Activated CD8-positive, alpha-beta T cell treated with anti-CD3 and anti-CD28 coated beads for 36 hours (primary cell): ENCODE measurements around the gene SPSB3. TPM values are rescaled to one million over a fixed set of nuclear protein-coding genes. Genes with fewer than 3 reads are reported as not detected.
"Not testable (repeated sequence)": the region's sequence is repeated elsewhere in the genome, so short reads cannot be mapped to it uniquely, and the experiment has no call there.

Source experiments
- ATAC-seq: fragments of 200-7000 bp; cut with Tn5 transposase; one replicate; pipeline ENCODE4 v1.10.0; 2021; ENCODE audit warnings: mild to moderate bottlenecking, moderate library complexity
- CTCF ChIA-PET: fragments of 350-600 bp; sonication (Branson Sonifier 250); formaldehyde crosslinking; loops from one replicate; lab custom pipeline; 2021; ENCODE audit warnings: antibody characterized with exemption; lab: Charles Lee
- POLR2A ChIA-PET: fragments of 350-600 bp; sonication (Branson Sonifier 250); formaldehyde crosslinking; loops from one replicate; lab custom pipeline; 2021; ENCODE audit warnings: antibody characterized with exemption; lab: Charles Lee
- DNase-seq: peaks from one replicate; pipeline ENCODE4 v3.0.0-alpha.2; 2020
- H3K27ac Mint-ChIP-seq: one replicate; pipeline ENCODE4 v1.8.0; 2021; ENCODE audit warnings: mild to moderate bottlenecking, mixed read lengths
- H3K27me3 Mint-ChIP-seq: one replicate; pipeline ENCODE4 v1.8.0; 2021; ENCODE audit warnings: mixed read lengths
- H3K36me3 Mint-ChIP-seq: one replicate; pipeline ENCODE4 v1.8.0; 2021; ENCODE audit warnings: low read depth, mixed read lengths
- H3K4me1 Mint-ChIP-seq: one replicate; pipeline ENCODE4 v1.8.0; 2021; ENCODE audit warnings: low read depth, mixed read lengths
- H3K4me3 Mint-ChIP-seq: one replicate; pipeline ENCODE4 v1.8.0; 2021; ENCODE audit warnings: mild to moderate bottlenecking, moderate library complexity, mixed read lengths
- H3K9me3 Mint-ChIP-seq: one replicate; pipeline ENCODE4 v1.8.0; 2021; ENCODE audit warnings: mixed read lengths
- intact Hi-C: fragments of 100-400 bp; cut with micrococcal nuclease; formaldehyde crosslinking; loops from one replicate; pipeline ENCODE4 v1.10.0; 2022
- total RNA-seq, 2 experiments: library from RNA; stranded (reverse); gene quantifications; one replicate each; pipeline ENCODE4 v1.2.3, GENCODE V29; 2021
- TF ChIP-seq, protein P1 (sequence below): fragments of 200-600 bp; IDR thresholded peaks from one replicate; pipeline ENCODE4 v1.8.0; 2022; ENCODE audit warnings: antibody characterized with exemption, mild to moderate bottlenecking

The SPSB3 gene
- total RNA-seq, 2 experiments from 2014 or later: 14.4 to 15.2 TPM

DNA sequence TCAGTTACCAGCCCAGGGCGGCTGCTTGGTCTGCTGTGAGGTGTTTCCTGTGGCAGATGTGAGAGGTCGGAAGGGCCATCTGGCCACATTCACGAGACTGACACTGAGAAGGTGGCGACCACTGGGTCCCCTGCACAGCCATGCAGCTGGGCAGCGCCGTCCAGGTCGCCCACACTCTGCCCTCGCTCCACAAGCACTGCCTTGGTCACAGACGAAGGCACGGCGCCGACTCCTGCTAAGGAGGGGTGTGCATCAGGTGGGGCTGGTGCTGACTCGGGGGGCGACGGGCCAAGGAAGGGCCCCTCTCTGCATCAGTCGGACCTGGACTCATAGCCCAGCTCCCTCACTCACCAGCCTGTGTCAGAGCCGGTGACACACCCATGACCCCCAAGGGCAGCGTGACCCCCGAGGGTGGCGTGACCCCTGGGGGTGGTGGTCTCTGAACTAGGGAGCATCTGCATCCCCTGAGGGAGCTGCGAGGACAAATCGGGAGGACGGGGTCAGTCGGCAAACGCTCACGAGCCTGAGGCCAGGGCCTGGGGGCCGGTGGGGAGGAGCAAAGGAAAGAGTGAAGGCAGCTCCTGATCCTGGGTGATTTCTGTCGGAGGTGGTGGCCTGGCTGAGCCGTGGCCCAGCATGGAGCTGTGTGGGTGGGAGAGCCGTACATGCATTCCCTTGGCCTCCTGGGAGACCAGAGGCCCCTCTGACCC, 41.4 kb downstream of the SPSB3 start:
- intact Hi-C loops: no loop called here
- Mint-ChIP-seq H3K4me3 (no peak overlapping the region), H3K9me3 (no peaks in the 10 kb centered on the region), H3K27me3 (no peaks in the 10 kb centered on the region), H3K27ac (no peak overlapping the region), H3K36me3 (no peaks in the 10 kb centered on the region), H3K4me1 (no peaks in the 10 kb centered on the region)
- ChIA-PET POLR2A (no interaction called here), CTCF (no interaction called here)
- TF ChIP-seq, protein P1, sequence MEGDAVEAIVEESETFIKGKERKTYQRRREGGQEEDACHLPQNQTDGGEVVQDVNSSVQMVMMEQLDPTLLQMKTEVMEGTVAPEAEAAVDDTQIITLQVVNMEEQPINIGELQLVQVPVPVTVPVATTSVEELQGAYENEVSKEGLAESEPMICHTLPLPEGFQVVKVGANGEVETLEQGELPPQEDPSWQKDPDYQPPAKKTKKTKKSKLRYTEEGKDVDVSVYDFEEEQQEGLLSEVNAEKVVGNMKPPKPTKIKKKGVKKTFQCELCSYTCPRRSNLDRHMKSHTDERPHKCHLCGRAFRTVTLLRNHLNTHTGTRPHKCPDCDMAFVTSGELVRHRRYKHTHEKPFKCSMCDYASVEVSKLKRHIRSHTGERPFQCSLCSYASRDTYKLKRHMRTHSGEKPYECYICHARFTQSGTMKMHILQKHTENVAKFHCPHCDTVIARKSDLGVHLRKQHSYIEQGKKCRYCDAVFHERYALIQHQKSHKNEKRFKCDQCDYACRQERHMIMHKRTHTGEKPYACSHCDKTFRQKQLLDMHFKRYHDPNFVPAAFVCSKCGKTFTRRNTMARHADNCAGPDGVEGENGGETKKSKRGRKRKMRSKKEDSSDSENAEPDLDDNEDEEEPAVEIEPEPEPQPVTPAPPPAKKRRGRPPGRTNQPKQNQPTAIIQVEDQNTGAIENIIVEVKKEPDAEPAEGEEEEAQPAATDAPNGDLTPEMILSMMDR: no peak
- ATAC-seq: no peak
- no peak for DNase-seq

DNA sequence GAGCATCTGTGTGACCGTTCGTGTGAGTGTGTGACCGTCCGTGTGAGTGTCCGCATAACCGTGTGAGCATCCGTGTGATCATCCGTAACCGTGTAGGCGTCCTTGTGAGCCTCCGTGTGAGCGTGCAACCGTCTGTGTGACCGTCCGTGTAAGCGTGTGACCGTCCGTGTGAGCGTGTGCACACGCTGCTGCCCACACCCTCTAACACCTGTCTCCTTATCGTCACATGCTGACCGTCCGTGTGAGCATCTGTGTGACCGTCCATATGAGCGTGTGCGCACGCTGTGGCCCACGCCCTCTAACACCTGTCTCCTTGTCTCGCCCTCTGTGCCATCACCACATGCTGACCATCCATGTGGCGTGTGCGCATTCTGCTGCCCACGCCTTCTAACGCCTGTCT, 42.1 kb downstream of the SPSB3 start:
- TF ChIP-seq, protein P1: no peak
- Mint-ChIP-seq H3K9me3 (no peaks in the 10 kb centered on the region), H3K27me3 (no peaks in the 10 kb centered on the region), H3K4me3 (no peak overlapping the region), H3K4me1 (no peaks in the 10 kb centered on the region), H3K27ac (no peak overlapping the region), H3K36me3 (no peaks in the 10 kb centered on the region)
- no peak for DNase-seq
- CTCF ChIA-PET: no interaction called here
- POLR2A ChIA-PET: no interaction called here
- intact Hi-C loops: no loop called here
- no peak for ATAC-seq

DNA sequence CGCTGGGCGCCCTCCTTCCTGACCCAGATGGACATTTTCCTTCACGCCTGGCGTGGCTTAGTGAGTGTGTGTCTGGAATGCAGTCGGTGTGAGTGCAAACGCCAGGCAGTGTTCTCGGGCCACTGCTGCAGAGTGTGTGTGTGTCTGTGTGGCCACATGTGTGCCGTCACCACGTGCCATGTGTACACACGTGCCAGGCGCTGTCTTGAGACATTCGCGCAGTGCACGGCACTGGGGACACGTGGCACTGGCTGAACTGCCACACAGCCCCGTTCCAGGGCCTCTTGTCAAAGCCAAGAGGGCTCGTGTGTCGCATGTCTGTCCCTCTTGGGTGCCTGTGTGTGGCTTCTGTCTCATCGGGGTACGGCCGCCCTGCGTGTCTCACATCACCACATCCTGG, 47.6 kb downstream of the SPSB3 start:
- no peak for ATAC-seq
- TF ChIP-seq, protein P1: no peak
- CTCF ChIA-PET: no interaction called here

DNA sequence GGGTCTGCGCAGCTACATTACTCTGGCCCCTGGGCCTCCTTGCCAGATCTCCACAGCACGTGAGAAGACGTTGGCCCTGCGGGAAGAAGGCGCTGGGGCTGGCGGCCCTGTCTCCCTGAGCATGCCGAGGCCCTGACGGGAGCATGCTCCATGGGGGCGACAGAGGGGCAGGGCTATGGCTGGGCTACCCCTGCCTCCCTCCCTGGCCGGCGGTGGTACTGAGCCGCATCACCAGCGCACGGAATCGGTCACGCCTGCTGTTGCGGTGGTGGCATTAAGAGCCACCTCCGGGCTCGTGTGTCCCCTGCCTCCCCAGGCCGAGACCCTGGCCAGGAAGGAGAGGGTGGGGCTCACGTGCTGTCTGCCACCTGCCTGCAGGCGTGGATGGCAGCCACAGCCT, 48.2 kb downstream of the SPSB3 start:
- TF ChIP-seq, protein P1: no peak

More for the DNA sequence above, 47.6 kb downstream of the SPSB3 start:
- H3K27ac Mint-ChIP-seq: no peak overlapping the region
- POLR2A ChIA-PET: no interaction called here
- intact Hi-C loops: no loop called here
- H3K9me3 Mint-ChIP-seq: no peaks in the 10 kb centered on the region
- H3K4me3 Mint-ChIP-seq: no peak overlapping the region
- no peaks in the 10 kb centered on the region for H3K27me3 Mint-ChIP-seq
- DNase-seq: no peak
- peaks cover 1% of the 10 kb centered on the region for H3K36me3 Mint-ChIP-seq
- no peaks in the 10 kb centered on the region for H3K4me1 Mint-ChIP-seq

DNA sequence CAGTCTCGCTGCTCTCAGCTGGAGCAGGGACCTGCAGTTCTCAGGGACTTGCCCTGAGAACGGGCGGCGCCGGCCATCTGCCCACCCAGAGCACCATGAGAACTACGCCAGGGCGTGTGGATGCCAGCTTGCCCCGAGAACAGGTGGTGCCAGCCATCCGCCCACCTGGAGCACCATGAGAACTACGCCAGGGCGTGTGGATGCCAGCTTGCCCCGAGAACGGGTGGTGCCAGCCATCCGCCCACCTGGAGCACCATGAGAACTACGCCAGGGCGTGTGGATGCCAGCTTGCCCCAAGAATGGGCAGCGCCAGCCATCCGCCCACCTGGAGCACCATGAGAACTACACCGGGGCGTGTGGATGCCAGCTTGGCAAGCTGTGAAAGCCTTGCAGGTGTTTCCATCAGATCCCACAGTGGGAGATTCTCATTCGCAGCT, 49.8 kb downstream of the SPSB3 start:
- H3K36me3 Mint-ChIP-seq, POLR2A ChIA-PET, ATAC-seq, H3K9me3 Mint-ChIP-seq, H3K4me3 Mint-ChIP-seq, DNase-seq, CTCF ChIA-PET, H3K27ac Mint-ChIP-seq, H3K27me3 Mint-ChIP-seq, intact Hi-C loops, H3K4me1 Mint-ChIP-seq: not testable (repeated sequence)

More for the DNA sequence above, 48.2 kb downstream of the SPSB3 start:
- CTCF ChIA-PET: no interaction called here
- intact Hi-C loops: no loop called here
- DNase-seq (no peak), ATAC-seq (no peak)
- Mint-ChIP-seq H3K4me3 (no peak overlapping the region), H3K36me3 (peaks cover 1% of the 10 kb centered on the region), H3K27me3 (no peaks in the 10 kb centered on the region), H3K4me1 (no peaks in the 10 kb centered on the region), H3K27ac (no peak overlapping the region), H3K9me3 (no peaks in the 10 kb centered on the region)
- POLR2A ChIA-PET: no interaction called here
